Measurements from ENCODE around the gene SEC14L5. TPM values are rescaled to one million over a fixed set of nuclear protein-coding genes. Genes with fewer than 3 reads are reported as not detected.

The SEC14L5 gene
- total RNA-seq, 1 experiment from 2014 or later = 2.3 TPM

- no peak for TF ChIP-seq HMGXB4 (CRISPR knock-in tag; IDR thresholded peaks at IDR 0.05)
- no peak for TF ChIP-seq NFYB (CRISPR knock-in tag; conservative IDR thresholded peaks at IDR 0.05; ENCODE audit: low read depth)
- TF ChIP-seq CREB1 (CRISPR knock-in tag; IDR thresholded peaks at IDR 0.05) = no peak
- no peak for TF ChIP-seq ZNF425 (CRISPR knock-in tag; conservative IDR thresholded peaks at IDR 0.05)
- no peak for TF ChIP-seq ZNF317 (CRISPR knock-in tag; IDR thresholded peaks at IDR 0.05; ENCODE audit: borderline replicate concordance, low read depth)
- no peak for TF ChIP-seq ZNF532 (CRISPR knock-in tag; IDR thresholded peaks at IDR 0.05; ENCODE audit: borderline replicate concordance)
- TF ChIP-seq SP1 (CRISPR knock-in tag; conservative IDR thresholded peaks at IDR 0.05) = no peak
- no peak for TF ChIP-seq ATF1 (CRISPR knock-in tag; IDR thresholded peaks at IDR 0.05)
- TF ChIP-seq ZNF232 (CRISPR knock-in tag; IDR thresholded peaks at IDR 0.05) = no peak
- no peak for TF ChIP-seq PREB (CRISPR knock-in tag; IDR thresholded peaks at IDR 0.05; ENCODE audit: borderline replicate concordance)
- no peak for TF ChIP-seq ZMAT4 (CRISPR knock-in tag; IDR thresholded peaks at IDR 0.05)
Measured at GRCh38 chr16:4911970-4912386, 46.2 kb upstream of the SEC14L5 start (continued).

GRCh38 chr16:4913130-4913773 is 44.9 kb upstream of the SEC14L5 start:
- ChIA-PET CTCF (interaction anchor here (1.3 to 2.1 kb wide), 4 partner anchors 18 to 45 kb away, joined by 3 to 6 read pairs (median 4); partner anchors contain the start of gene SEC14L5), POLR2A (no interaction called here)
- Mint-ChIP-seq H3K4me1 (peaks cover 4% of the 10 kb centered on the region), H3K27me3 (ENCODE audit: low read depth) (no peaks in the 10 kb centered on the region), H3K27ac (peak overlapping the region; percentile 72; the same call in 1 of the 2 replicates), H3K4me3 (no peak overlapping the region), H3K36me3 (no peaks in the 10 kb centered on the region), H3K9me3 (no peaks in the 10 kb centered on the region)
- ATAC-seq = no peak
- DNase-seq (ENCODE audit: low spot score) = no peak
- no peak for TF ChIP-seq CBFB (CRISPR knock-in tag; IDR thresholded peaks at IDR 0.05; ENCODE audit: low read depth)
- TF ChIP-seq NFATC4 (CRISPR knock-in tag; IDR thresholded peaks at IDR 0.05) = no peak
- no peak for TF ChIP-seq USF2 (CRISPR knock-in tag; IDR thresholded peaks at IDR 0.05)
- no peak for TF ChIP-seq TEAD4 (CRISPR knock-in tag; IDR thresholded peaks at IDR 0.05)
- no peak for TF ChIP-seq MLX (CRISPR knock-in tag; IDR thresholded peaks at IDR 0.05)
- no peak for TF ChIP-seq CTCF (IDR thresholded peaks at IDR 0.05)
- TF ChIP-seq PREB (CRISPR knock-in tag; IDR thresholded peaks at IDR 0.05; ENCODE audit: borderline replicate concordance) = no peak
- no peak for TF ChIP-seq IRF1 (CRISPR knock-in tag; IDR thresholded peaks at IDR 0.05)
- TF ChIP-seq ZNF317 (CRISPR knock-in tag; IDR thresholded peaks at IDR 0.05; ENCODE audit: borderline replicate concordance, low read depth) = no peak
- TF ChIP-seq SMAD3 (CRISPR knock-in tag; IDR thresholded peaks at IDR 0.05; ENCODE audit: borderline replicate concordance) = no peak
